Body of pancreas (tissue), 4 donors: Measurements from ENCODE around the gene SNRPD3.

Experiments
- POLR2A ChIP-seq, 3 donors: fragments of 450-650 bp; IDR thresholded peaks; one replicate each; pipeline ENCODE4 v1.6.1; 2016; ENCODE audit warnings: antibody characterized with exemption in 3 of 3, mild to moderate bottlenecking in 2 of 3
- TF ChIP-seq, protein P1 (sequence below), 7 experiments: fragments of 450-650 bp in 4 of 7; fragments of 200-600 bp in 3 of 7; sonication (generic) in 3 of 7; IDR thresholded peaks; one replicate each; pipeline ENCODE4 v1.5.1; 2016 to 2019; ENCODE audit warnings: antibody characterized with exemption in 7 of 7

- TF ChIP-seq, protein P1, sequence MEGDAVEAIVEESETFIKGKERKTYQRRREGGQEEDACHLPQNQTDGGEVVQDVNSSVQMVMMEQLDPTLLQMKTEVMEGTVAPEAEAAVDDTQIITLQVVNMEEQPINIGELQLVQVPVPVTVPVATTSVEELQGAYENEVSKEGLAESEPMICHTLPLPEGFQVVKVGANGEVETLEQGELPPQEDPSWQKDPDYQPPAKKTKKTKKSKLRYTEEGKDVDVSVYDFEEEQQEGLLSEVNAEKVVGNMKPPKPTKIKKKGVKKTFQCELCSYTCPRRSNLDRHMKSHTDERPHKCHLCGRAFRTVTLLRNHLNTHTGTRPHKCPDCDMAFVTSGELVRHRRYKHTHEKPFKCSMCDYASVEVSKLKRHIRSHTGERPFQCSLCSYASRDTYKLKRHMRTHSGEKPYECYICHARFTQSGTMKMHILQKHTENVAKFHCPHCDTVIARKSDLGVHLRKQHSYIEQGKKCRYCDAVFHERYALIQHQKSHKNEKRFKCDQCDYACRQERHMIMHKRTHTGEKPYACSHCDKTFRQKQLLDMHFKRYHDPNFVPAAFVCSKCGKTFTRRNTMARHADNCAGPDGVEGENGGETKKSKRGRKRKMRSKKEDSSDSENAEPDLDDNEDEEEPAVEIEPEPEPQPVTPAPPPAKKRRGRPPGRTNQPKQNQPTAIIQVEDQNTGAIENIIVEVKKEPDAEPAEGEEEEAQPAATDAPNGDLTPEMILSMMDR (IDR thresholded peaks at IDR 0.05) = no peak
- TF ChIP-seq POLR2A (IDR thresholded peaks at IDR 0.05) = no peak
These were observed 29.6 kb upstream of the SNRPD3 start for GRCh38 chr22:24526191-24526590.
